ENCODE data around the gene MEX3D. TPM values are rescaled to one million over a fixed set of nuclear protein-coding genes. Genes with fewer than 3 reads are reported as not detected.
A peak's percentile ranks its signal among the peaks of the same experiment; 100 is the strongest.

MEX3D gene
- total and polyA plus RNA-seq, 12 donors = 1.8 to 9.4 (median 7.6) TPM

GRCh38 chr19:1510442-1510806 lies 57.7 kb downstream of the MEX3D start:
- 48 to 52% methylated on average over 25 of the region's 25 CpGs for WGBS, 2 donors
- Histone ChIP-seq H3K27ac (peak overlapping the region in 3 of 10 donors; percentile 28 to 72 (median 40)), H3K36me3 (peaks cover 0 to 9% (median 0%) of the 10 kb centered on the region in 9 donors), H3K27me3 (peaks cover 0 to 57% (median 14%) of the 10 kb centered on the region in 7 donors), H3K4me3 (no peak overlapping the region), H3K4me1 (peaks cover 7 to 64% (median 26%) of the 10 kb centered on the region in 9 donors), H3K9me3 (peaks cover 0 to 6% (median 0%) of the 10 kb centered on the region in 11 donors)
- DNase-seq (no peak), ATAC-seq (no peak)
- TF ChIP-seq CTCF (IDR thresholded peaks at IDR 0.05) = no peak
- intact Hi-C loops (cut with DNase I) = loop anchor here in 4 of 10 donors (5.0 to 10.0 kb wide), 3 partner anchors 46 to 233 kb away; partner anchors contain the start of gene FAM174C (in 1 of the 4)

GRCh38 chr19:1509602-1510441 lies 58.3 kb downstream of the MEX3D start:
- Histone ChIP-seq H3K4me1 (peaks cover 7 to 64% (median 26%) of the 10 kb centered on the region in 9 donors), H3K9me3 (peaks cover 0 to 6% (median 0%) of the 10 kb centered on the region in 11 donors), H3K4me3 (no peak overlapping the region), H3K27me3 (peaks cover 0 to 51% (median 14%) of the 10 kb centered on the region in 7 donors), H3K27ac (peak overlapping the region in 3 of 10 donors; percentile 28 to 72 (median 40)), H3K36me3 (peaks cover 0 to 13% (median 0%) of the 10 kb centered on the region in 9 donors)
- 51 to 65% methylated on average over 11 of the region's 11 CpGs for WGBS, 2 donors
- ATAC-seq (no peak), DNase-seq (no peak)
- intact Hi-C loops (cut with DNase I) = loop anchor here in 5 of 10 donors (5.0 to 10.0 kb wide), 4 partner anchors 45 to 235 kb away; partner anchors contain the start of gene FAM174C (in 2 of the 5)
- no peak for TF ChIP-seq CTCF (IDR thresholded peaks at IDR 0.05)

GRCh38 chr19:1508507-1508856 lies 59.6 kb downstream of the MEX3D start:
- peaks cover 0 to 6% (median 0%) of the 10 kb centered on the region in 11 donors for H3K9me3 ChIP-seq
- 35 to 36% methylated on average over 12 of the region's 12 CpGs for WGBS, 2 donors
- peaks cover 0 to 13% (median 0%) of the 10 kb centered on the region in 9 donors for H3K36me3 ChIP-seq
- peaks cover 0 to 48% (median 12%) of the 10 kb centered on the region in 7 donors for H3K27me3 ChIP-seq
- DNase-seq (no peak), ATAC-seq (no peak)
- TF ChIP-seq CTCF (IDR thresholded peaks at IDR 0.05) = no peak
- peak overlapping the region in 6 of 10 donors; percentile 72 to 88 (median 80) for H3K27ac ChIP-seq
- intact Hi-C loops (cut with DNase I) = loop anchor here in 1 of 10 donors (10.0 kb wide), 1 partner anchor 234 kb away; the partner anchor contains the start of gene FAM174C
- H3K4me1 ChIP-seq = peaks cover 7 to 61% (median 26%) of the 10 kb centered on the region in 9 donors
- peak overlapping the region in 8 of 10 donors; percentile 33 to 52 (median 44) for H3K4me3 ChIP-seq

- ATAC-seq = peak; percentile 84 to 96 (median 91)
- H3K27me3 ChIP-seq = peaks cover 0 to 49% (median 13%) of the 10 kb centered on the region in 7 donors
- intact Hi-C loops (cut with DNase I) = loop anchor here in 2 of 10 donors (2.0 to 10.0 kb wide), 2 partner anchors 17 to 233 kb away; partner anchors contain the start of genes FAM174C (in 1 of the 2), PCSK4 (in 1 of the 2) and REEP6 (in 1 of the 2)
These were observed 60.2 kb downstream of the MEX3D start for GRCh38 chr19:1507763-1508506.

More at GRCh38 chr19:1507763-1508506, 60.2 kb downstream of the MEX3D start:
- Histone ChIP-seq H3K4me3 (peak overlapping the region in 9 of 10 donors; percentile 22 to 52 (median 42)), H3K4me1 (peaks cover 4 to 62% (median 28%) of the 10 kb centered on the region in 9 donors), H3K27ac (peak overlapping the region; percentile 69 to 88 (median 76)), H3K36me3 (peaks cover 0 to 13% (median 0%) of the 10 kb centered on the region in 9 donors), H3K9me3 (peaks cover 0 to 6% (median 0%) of the 10 kb centered on the region in 11 donors)
- no peak for TF ChIP-seq CTCF (IDR thresholded peaks at IDR 0.05)
- peak; percentile 88 to 95 for DNase-seq
- WGBS, 2 donors = 1% methylated on average over 41 to 46 of the region's 46 CpGs

All from heart right ventricle (tissue), 16 donors.